ENCODE measurements around the gene RNF5.

The RNF5 gene

GRCh38 chr6:32166411-32167061 is 11.7 kb upstream of the RNF5 start:
- no peak overlapping the region for H3K4me3 Mint-ChIP-seq
- no peak overlapping the region for H3K27ac Mint-ChIP-seq
- DNase-seq (ENCODE audit: low spot score in 2 of 2) (no peak), ATAC-seq (no peak)
- peaks cover 34% of the 10 kb centered on the region for H3K4me1 Mint-ChIP-seq
- peaks cover 64% of the 10 kb centered on the region for H3K36me3 Mint-ChIP-seq
- H3K9me3 Mint-ChIP-seq: no peaks in the 10 kb centered on the region

GRCh38 chr6:32167154-32167760 is 10.9 kb upstream of the RNF5 start:
- no peaks in the 10 kb centered on the region for H3K9me3 Mint-ChIP-seq
- H3K36me3 Mint-ChIP-seq: peaks cover 61% of the 10 kb centered on the region
- H3K4me3 Mint-ChIP-seq: no peak overlapping the region
- DNase-seq (ENCODE audit: low spot score in 2 of 2): no peak
- H3K4me1 Mint-ChIP-seq: peaks cover 34% of the 10 kb centered on the region
- peak overlapping the region; percentile 78 for H3K27ac Mint-ChIP-seq
- no peak for ATAC-seq

DNA sequence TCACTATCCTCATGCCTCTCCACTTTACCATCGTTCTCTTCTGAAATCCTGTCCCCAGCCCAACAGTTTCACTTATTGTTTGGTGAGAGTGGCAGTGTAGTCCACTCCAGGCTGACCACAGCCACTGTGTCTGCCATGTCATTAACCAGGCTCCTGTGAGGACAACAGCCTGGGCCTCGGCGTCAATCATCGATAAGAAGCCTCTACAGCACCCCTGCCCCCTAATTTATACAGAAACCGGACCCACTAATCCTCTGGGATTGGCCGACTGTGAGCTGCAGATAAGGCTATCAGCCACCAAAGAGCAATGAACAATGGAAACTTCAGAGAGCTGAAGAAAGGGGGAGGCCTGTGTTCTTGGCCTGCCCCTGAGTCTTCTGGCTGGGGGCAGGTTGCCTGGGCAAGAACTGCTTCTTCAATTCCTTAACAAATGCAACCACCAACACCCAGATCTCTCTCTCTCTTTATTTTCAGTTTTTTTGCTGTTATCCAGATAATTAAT is 10.4 kb upstream of the RNF5 start:
- Mint-ChIP-seq H3K4me3 (no peak overlapping the region), H3K4me1 (peaks cover 38% of the 10 kb centered on the region), H3K27ac (peak overlapping the region; percentile 78), H3K9me3 (no peaks in the 10 kb centered on the region), H3K36me3 (peaks cover 57% of the 10 kb centered on the region)
- no peak for ATAC-seq
- DNase-seq (ENCODE audit: low spot score in 2 of 2): no peak

DNA sequence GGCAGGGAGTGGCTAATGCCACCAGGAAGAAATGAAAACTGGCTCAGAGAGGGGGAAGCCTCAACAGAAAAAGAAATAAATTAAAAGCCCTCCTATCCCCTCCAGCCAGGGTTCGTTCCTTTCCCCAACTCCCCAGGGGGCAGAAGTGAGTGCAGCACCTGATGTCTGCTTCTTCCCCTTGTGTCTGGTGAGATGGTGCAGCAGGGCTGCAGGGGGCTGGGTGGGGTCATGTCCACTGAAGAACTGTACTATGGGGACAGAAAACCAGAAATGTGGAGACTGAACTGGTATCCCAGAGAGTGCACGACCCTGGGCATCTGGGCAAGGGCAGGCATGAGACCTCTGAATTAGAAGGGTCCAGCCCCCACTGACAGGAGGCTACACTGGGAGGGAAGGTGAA is 9.9 kb upstream of the RNF5 start:
- no peak overlapping the region for H3K4me3 Mint-ChIP-seq
- DNase-seq (ENCODE audit: low spot score in 2 of 2): no peak
- ATAC-seq: no peak
- peak overlapping the region; percentile 78 for H3K27ac Mint-ChIP-seq
- H3K4me1 Mint-ChIP-seq: peaks cover 43% of the 10 kb centered on the region
- no peaks in the 10 kb centered on the region for H3K9me3 Mint-ChIP-seq
- H3K36me3 Mint-ChIP-seq: peaks cover 52% of the 10 kb centered on the region

DNA sequence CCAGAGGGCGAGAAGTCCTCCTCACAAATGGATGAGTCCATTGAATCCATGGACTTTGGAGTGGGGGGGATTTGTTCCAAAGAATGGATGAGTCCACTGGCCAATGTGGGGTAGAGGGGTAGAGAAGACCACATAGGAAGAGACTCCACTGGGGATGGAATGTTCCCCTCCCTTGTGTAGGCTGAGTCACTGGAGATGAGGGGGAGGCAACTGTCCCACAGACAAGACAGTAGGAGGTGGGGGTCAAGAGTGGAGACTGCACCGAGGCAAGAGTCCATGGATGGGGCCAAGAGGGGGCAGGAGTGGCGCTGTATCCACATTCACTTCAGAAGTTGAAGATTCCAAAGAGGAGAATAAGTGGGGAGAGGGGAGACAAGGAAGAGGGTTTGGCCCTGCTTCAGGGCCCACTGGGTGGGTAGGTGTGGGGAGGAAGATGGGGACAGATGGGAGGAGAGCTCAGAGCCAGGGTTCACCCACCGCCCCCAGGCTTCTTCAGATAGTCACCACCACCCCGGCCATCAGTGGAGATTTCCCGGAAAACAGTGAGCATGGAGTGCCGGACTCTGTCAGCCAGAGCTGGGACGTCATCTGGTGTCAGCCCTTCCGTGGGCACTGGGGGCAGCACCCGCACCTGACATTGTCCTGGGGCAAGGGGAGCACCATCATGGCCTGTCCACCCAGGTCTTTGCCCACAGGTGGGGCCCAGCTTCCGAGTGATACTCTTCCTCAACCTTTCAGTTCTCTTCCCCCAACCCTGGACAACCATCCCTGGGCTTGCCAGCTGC is 9.2 kb upstream of the RNF5 start:
- no peak for DNase-seq (ENCODE audit: low spot score in 2 of 2)
- H3K27ac Mint-ChIP-seq: peak overlapping the region; percentile 78
- H3K4me1 Mint-ChIP-seq: peaks cover 49% of the 10 kb centered on the region

DNA sequence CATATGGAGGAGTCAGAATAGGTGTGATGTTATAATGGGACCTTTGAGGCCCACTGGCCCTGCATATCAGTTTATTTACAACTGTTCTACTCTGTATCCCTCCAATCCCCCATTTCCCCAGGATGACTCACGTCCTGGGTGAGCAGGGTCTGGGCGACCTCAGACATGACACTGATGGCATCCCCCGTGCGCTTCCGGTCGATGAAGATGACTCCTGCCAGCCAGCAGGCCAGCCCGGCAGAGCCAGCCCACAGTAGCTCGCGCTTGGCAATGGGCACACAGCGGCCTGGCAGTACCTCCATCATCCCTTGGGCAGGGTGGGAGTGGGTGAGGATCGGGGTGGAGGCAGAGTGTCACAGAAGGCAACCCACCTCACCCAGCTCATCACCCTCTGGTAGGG is 7.9 kb upstream of the RNF5 start:
- Mint-ChIP-seq H3K4me3 (no peak overlapping the region), H3K4me1 (peaks cover 54% of the 10 kb centered on the region), H3K36me3 (peaks cover 50% of the 10 kb centered on the region), H3K27ac (peak overlapping the region; percentile 78), H3K9me3 (no peaks in the 10 kb centered on the region)
- DNase-seq (ENCODE audit: low spot score in 2 of 2): no peak
- peak; percentile 27 for ATAC-seq

More for the DNA sequence above, 9.2 kb upstream of the RNF5 start:
- H3K9me3 Mint-ChIP-seq: no peaks in the 10 kb centered on the region
- ATAC-seq: no peak
- peaks cover 50% of the 10 kb centered on the region for H3K36me3 Mint-ChIP-seq
- no peak overlapping the region for H3K4me3 Mint-ChIP-seq

GRCh38 chr6:32171234-32171633 is 7.0 kb upstream of the RNF5 start:
- Mint-ChIP-seq H3K4me1 (peaks cover 58% of the 10 kb centered on the region), H3K27ac (no peak overlapping the region), H3K4me3 (no peak overlapping the region), H3K9me3 (no peaks in the 10 kb centered on the region), H3K36me3 (peaks cover 42% of the 10 kb centered on the region)
- ATAC-seq (no peak), DNase-seq (ENCODE audit: low spot score in 2 of 2) (no peak)

DNA sequence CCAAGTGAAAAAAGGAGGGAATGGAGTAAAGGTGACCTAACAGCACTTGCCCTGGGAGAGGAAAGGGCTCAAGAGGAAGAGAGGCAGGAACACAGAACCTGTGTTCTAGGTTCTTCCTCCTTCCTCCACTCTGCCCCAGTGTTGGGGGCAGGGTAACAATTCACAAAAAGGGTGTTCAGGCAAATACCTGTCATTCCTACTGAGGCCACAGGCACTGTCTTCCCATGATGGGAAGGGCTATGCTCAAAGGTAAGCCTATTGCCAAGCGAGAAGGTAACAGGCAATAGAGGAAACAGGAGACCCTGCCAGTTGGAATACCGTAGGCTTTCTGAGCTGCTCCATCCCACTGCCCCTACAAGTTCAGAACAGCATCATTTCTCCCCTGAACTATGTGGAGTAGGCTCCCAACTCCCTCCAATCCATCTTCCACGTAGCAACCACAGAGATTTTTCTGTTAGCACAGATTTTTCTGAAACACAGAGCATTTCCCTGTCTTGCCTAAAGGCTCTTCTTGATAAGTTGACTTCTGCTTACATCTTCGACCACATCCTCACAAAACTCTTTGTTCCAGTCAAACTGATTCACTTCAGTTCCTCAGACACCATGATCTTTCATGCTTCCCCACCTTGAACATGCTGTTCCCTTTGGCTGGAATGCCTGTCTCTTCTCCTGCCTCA is 5.0 kb upstream of the RNF5 start:
- no peak for DNase-seq (ENCODE audit: low spot score in 2 of 2)
- Mint-ChIP-seq H3K4me3 (no peak overlapping the region), H3K9me3 (no peaks in the 10 kb centered on the region), H3K4me1 (peaks cover 67% of the 10 kb centered on the region), H3K36me3 (peaks cover 34% of the 10 kb centered on the region), H3K27ac (no peak overlapping the region)
- ATAC-seq: no peak

DNA sequence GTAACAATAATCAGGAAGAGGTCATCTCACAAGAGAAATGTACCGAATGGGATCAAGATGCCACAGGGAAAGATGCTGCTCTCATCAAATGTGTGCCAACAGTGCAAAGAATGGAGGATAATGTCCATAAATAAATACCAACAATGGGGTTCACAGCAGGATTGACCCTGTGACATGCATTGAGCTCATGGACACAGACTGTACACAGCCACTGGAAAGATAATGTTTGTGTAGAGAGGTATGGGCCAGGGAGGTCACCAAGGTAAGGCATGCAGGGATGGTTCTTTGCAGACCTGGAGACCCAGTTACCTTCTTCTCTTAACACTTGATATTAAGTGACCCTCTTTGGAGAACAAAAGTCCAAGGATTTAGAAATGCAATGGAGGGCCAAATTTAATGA is 3.8 kb upstream of the RNF5 start:
- peaks cover 69% of the 10 kb centered on the region for H3K4me1 Mint-ChIP-seq
- H3K9me3 Mint-ChIP-seq: no peaks in the 10 kb centered on the region
- ATAC-seq: no peak
- no peak overlapping the region for H3K27ac Mint-ChIP-seq
- no peak for DNase-seq (ENCODE audit: low spot score in 2 of 2)
- H3K4me3 Mint-ChIP-seq: peak overlapping the region; percentile 83
- H3K36me3 Mint-ChIP-seq: peaks cover 34% of the 10 kb centered on the region

GRCh38 chr6:32175322-32175710 is 2.9 kb upstream of the RNF5 start:
- ATAC-seq (no peak), DNase-seq (ENCODE audit: low spot score in 2 of 2) (no peak)
- Mint-ChIP-seq H3K4me3 (peak overlapping the region; percentile 83), H3K27ac (peak overlapping the region; percentile 91), H3K9me3 (no peaks in the 10 kb centered on the region), H3K4me1 (peaks cover 68% of the 10 kb centered on the region), H3K36me3 (peaks cover 35% of the 10 kb centered on the region)

- peaks cover 35% of the 10 kb centered on the region for H3K36me3 Mint-ChIP-seq
- peak within 1 kb of the TSS; percentile 91 for H3K27ac Mint-ChIP-seq
- peak; percentile 91 to 99 for DNase-seq (ENCODE audit: low spot score in 2 of 2)
- peak; percentile 69 for ATAC-seq
- peak within 1 kb of the TSS; percentile 83 for H3K4me3 Mint-ChIP-seq
- H3K9me3 Mint-ChIP-seq: no peaks in the 10 kb centered on the region
- peaks cover 68% of the 10 kb centered on the region for H3K4me1 Mint-ChIP-seq
Observed at GRCh38 chr6:32175711-32176475, 2.3 kb upstream of the RNF5 start, which contains the start of gene AGPAT1. Gene AGPAT1 (minus strand): TSS chr6:32176084. CDS start chr6:32171496, 4,588 bp downstream.

DNA sequence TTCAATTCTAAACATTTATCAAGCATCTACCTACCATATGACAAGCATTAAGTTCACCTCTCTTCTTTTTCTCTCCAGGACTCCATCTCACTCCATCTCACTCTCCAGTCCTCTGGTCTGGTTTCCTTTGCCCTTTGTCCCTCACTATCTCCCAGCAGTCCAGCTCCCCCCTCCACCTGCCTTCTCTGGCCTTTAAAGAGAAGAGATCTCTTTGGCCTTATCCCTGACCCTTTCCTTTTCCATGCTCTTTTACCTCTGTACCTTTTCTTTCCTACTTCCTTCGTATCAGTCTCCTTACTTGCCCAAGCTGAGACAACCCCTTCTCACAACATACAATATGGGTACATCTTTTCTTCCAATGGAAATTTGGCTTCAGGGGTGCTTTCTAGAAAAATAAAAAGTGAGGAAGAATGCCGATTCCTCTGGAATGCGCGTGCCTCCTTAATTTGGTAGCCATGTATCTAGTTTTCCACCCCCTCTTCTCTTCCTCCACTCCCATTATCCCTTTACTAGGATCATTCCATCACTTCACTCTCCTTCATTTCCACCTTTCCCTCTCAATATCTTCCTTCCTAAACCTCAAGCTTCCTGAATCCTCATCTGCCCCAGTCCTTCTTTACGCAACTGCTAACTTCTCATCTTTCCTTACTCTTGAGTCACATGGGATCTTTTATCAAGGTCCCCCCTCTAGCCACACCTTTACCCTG is 1.6 kb upstream of the RNF5 start:
- H3K27ac Mint-ChIP-seq: peak overlapping the region; percentile 91
- H3K4me3 Mint-ChIP-seq: peak overlapping the region; percentile 83
- H3K9me3 Mint-ChIP-seq: no peaks in the 10 kb centered on the region
- H3K4me1 Mint-ChIP-seq: peaks cover 70% of the 10 kb centered on the region
- H3K36me3 Mint-ChIP-seq: peaks cover 42% of the 10 kb centered on the region
- DNase-seq (ENCODE audit: low spot score in 2 of 2): no peak
- ATAC-seq: no peak

DNA sequence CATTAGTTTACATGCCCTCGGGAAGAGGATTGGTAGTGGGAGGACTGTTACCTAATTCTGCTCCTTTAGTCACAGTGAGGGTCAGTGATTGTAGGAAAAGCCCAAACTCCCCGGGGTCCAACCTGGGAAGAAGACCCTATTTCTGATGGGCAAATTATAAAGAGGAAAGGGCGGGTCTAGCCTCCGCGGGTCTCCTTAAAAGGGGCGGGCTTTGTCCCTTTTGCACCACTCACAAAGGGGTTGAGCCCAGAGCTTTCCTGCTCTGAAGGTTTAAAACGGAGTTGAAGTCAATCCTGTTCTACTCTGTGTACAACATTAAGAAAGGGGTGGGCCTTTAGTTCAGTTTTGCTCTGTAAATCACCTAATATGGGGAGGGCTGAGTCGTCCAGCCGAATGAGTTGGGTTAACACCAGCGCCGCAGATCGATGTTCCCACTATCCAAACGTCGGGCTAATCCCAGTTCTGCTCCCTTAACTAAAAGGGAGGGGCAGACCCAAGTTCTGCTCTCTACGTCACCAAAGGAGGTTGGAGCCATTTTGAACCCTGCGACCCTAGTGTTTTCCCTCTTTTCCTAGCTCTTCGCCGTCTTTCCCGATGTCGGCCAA is 920 bp upstream of the RNF5 start:
- peak in 1 of 2 donors; percentile 75 for DNase-seq (ENCODE audit: low spot score in 2 of 2)
- H3K27ac Mint-ChIP-seq: peak overlapping the region; percentile 91
- peak overlapping the region; percentile 83 for H3K4me3 Mint-ChIP-seq
- peak; percentile 0 for ATAC-seq
- H3K36me3 Mint-ChIP-seq: peaks cover 48% of the 10 kb centered on the region
- no peaks in the 10 kb centered on the region for H3K9me3 Mint-ChIP-seq
- H3K4me1 Mint-ChIP-seq: peaks cover 71% of the 10 kb centered on the region
